Omental fat pad (tissue), 4 donors: Measurements from ENCODE around the gene PCTP. TPM values are rescaled to one million over a fixed set of nuclear protein-coding genes. Genes with fewer than 3 reads are reported as not detected.

Experiments used
- ATAC-seq: fragments of 150-250 bp; one replicate; pipeline ENCODE4 v1.9.1; 2016; ENCODE audit warnings: mild to moderate bottlenecking, moderate library complexity; ENCODE audit not compliant: low FRiP score
- DNase-seq: peaks from one replicate; pipeline ENCODE4 v3.0.0-alpha.2; 2019; ENCODE audit warnings: low spot score
- total RNA-seq, 4 donors: library from RNA; depleted of rRNA; stranded (reverse); fragments of >200 nt; gene quantifications; one replicate each; pipeline ENCODE4 v1.1.0, GENCODE V29; 2016
- TF ChIP-seq, protein P1 (sequence below), 3 donors: fragments of 450-650 bp; IDR thresholded peaks; one replicate each; pipeline ENCODE4 v1.5.1; 2016 to 2017; ENCODE audit warnings: antibody characterized with exemption in 3 of 3, mild to moderate bottlenecking in 3 of 3, moderate library complexity in 2 of 3

The PCTP gene
- total RNA-seq, 4 donors from 2014 or later: 16.0 to 41.9 (median 25.0) TPM

DNA sequence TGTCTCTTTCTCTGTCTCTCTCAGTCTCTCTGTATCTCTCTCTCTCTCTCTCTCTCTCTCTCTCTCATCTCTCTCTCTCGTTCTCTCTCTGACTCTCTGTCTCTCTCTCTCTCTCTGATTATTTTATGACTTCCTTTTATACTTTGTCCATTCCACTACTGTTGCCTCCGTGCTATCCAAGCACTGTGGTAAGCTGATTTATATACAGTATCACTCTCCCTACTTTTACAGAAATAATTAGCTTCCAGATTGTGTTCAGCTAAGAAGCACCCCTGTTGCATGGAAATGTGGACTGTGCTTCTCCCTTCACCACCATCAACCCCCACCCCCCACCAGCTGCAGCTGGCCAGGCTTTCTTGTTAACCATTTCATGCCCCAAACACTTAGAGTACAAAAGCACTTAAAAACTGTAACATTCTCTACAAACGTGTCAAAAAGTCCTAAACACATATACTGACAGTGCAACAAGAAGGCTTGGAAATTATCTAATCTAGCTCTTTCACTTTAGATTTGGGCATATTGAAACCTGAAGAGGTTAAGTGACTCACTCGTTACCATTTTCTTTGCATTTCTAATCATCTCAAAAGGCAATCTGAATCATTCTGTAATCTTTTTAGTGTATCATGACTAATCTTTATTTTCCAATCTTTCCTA is 16.6 kb upstream of the PCTP start:
- DNase-seq (no peak), ATAC-seq (no peak)
- TF ChIP-seq, protein P1, sequence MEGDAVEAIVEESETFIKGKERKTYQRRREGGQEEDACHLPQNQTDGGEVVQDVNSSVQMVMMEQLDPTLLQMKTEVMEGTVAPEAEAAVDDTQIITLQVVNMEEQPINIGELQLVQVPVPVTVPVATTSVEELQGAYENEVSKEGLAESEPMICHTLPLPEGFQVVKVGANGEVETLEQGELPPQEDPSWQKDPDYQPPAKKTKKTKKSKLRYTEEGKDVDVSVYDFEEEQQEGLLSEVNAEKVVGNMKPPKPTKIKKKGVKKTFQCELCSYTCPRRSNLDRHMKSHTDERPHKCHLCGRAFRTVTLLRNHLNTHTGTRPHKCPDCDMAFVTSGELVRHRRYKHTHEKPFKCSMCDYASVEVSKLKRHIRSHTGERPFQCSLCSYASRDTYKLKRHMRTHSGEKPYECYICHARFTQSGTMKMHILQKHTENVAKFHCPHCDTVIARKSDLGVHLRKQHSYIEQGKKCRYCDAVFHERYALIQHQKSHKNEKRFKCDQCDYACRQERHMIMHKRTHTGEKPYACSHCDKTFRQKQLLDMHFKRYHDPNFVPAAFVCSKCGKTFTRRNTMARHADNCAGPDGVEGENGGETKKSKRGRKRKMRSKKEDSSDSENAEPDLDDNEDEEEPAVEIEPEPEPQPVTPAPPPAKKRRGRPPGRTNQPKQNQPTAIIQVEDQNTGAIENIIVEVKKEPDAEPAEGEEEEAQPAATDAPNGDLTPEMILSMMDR (IDR thresholded peaks at IDR 0.05): no peak

DNA sequence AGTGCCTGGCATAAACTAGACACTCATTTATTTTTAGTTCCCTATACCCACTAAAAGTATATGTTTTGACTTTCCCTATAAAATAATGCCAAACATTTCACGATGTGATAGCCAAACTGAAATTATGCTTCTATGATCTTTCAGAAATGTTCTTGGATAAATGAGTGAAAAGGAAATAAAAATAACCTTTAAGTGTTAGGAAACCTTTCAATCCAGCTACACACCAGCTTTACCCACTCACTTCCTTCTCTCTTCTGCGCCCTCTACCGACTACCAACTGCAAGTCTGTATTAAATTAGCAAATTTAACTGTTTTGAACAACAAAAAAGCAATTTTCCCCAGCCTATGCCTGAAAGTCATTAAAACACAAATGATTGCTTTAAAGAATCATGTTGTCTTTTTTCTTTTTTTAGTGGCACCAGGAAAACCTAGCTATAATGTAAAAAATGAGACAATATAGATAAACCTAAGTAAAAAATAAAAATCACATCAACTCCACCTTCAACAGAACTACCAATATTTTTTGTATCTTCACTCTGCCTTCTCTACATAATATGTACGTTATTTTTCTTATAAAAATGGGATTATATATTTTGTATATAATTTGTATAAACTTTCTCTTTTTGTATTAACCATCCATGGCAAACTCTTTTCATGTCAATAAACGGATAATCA is 15.0 kb upstream of the PCTP start:
- no peak for DNase-seq
- no peak for ATAC-seq
- TF ChIP-seq, protein P1 (IDR thresholded peaks at IDR 0.05): no peak

DNA sequence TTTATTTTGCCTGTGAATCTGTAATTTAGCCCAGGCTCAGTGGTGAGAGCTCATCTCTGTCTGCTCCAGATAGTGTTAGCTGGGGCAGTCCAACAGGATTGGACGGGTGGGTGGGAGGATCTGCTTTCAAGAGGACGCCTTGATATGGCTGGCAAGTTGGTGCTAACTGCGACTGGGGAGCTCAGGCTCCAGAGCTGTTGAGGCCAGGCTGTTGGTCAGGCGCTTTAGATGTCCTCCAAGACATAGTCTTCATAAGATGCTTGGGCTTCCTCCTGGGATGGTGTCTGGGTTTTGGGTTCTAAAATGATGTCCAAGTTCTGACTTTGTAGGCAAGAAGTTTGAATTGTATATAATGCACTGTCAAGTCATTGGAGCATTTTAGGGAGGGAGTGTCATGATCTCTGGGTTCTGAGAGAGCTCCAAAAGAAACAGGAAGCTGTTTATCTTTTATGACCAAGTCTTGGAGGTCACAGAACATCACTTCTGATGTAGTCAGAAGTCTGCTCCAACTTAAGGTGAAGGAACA is 12.8 kb upstream of the PCTP start:
- TF ChIP-seq, protein P1 (IDR thresholded peaks at IDR 0.05): no peak
- ATAC-seq: no peak
- DNase-seq: no peak

DNA sequence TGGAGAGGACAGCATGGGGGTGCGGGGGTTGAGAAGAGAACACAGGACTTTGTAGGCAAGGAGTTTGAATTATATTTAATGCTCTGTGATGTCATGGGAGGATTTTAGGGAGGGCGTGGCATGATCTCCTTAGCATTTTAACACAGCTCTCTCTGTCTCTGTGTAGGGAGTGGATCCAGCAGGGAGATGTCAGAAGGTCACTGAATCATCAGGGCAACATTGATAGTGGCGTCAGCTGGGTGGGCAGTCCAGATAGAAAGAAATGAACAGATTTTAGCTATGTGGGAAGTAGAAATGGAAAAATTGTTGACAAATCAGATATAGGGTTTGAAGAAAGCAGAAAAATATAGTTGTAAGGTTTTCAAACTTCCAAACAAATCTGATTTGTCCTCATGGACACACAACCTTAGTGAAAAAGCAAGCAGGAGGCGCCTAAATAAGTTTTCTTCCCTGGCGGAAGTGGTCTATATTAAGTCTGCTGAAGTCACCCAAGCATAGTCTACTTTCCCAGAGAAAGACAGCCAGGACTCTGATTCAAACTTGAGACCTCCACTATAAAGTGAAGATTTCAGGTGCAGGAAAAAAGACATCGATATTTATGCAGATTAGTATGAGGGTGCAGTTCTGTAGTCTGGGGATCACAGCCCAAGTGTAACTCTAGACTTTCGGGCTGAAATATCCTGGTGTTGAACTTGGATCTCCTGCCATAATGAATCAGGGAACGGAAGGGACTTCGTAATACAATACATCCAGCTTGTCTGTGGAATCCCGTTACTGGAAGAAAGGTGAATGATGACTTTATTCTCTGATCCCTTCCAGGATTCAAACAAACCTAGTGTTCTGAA is 10.1 kb upstream of the PCTP start:
- no peak for ATAC-seq
- no peak for DNase-seq
- TF ChIP-seq, protein P1 (IDR thresholded peaks at IDR 0.05): no peak

DNA sequence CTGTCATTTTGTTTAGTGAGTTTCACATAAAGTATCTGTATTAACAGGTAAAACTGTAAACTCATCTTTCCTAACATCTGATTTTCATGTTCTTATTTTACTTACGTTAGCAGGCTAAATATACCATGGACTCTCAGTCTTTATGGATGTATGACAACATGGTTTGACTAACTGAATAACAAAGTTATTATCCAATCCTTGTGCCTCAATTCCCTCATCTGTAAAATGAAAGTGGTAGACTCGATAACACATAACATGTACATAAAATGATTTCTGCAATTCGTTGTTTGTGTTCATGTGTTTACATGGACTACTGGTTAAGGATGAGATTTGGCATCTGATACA is 9.5 kb upstream of the PCTP start:
- ATAC-seq (no peak), DNase-seq (no peak)
- TF ChIP-seq, protein P1 (IDR thresholded peaks at IDR 0.05): no peak

DNA sequence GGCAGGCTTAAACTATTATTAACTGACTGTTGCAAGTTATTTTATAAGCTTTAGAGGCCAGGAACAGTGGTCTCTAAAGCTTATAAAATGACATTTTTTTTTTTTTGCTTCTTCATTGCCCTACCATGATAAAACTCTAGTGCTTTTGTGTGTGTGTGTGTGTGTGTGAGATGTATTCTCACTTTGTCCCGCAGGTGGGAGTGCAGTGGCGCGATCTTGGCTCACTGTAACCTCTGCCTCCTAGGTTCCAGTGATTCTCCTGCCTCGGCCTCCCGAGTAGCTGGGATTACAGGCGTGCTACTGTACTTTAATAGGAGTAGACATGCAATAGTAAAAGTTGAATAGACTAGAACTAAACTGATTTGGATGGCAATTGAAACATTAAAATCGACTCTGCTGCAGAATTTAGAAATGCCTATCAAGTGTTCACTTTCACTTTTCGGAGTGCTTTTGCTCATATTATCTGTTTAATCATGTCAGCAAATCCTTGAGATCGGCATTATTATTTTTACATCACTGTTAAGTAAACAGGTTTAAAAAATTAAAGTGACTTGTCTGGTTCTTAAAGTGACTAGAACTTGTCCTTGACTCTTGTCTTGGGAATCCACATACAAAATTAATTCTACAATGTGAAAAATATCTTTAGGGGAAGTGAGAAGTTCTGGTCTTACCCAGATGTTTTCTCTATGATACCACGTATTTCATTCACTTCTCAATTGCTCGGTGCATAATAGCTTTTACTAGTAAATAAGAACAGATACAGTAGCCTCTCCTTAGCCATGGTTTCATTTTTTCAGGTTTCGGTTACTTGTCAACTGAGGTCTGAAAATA is 8.4 kb upstream of the PCTP start:
- ATAC-seq: no peak
- no peak for DNase-seq
- TF ChIP-seq, protein P1 (IDR thresholded peaks at IDR 0.05): no peak
